Upper lobe of left lung (tissue), 4 donors: ENCODE results near the gene KIF14.

Experiments used
- EP300 ChIP-seq, 4 donors: sonication (generic); formaldehyde crosslinking; IDR thresholded peaks; one replicate each; pipeline ENCODE4 v1.5.1; 2017; ENCODE audit warnings: antibody characterized with exemption in 4 of 4, control low read depth in 2 of 4
- POLR2A ChIP-seq, 4 donors: fragments of 450-650 bp; IDR thresholded peaks; one replicate each; pipeline ENCODE4 v1.5.1; 2016 to 2017; ENCODE audit warnings: antibody characterized with exemption in 4 of 4, mild to moderate bottlenecking in 2 of 4
- POLR2AphosphoS5 ChIP-seq, 2 donors: sonication (generic); formaldehyde crosslinking; IDR thresholded peaks; one replicate each; pipeline ENCODE4 v1.5.1; 2017; ENCODE audit warnings: antibody characterized with exemption in 2 of 2
- TF ChIP-seq, protein P1 (sequence below), 6 experiments: fragments of 450-650 bp in 4 of 6; fragments of 200-600 bp in 2 of 6; sonication (generic) in 2 of 6; IDR thresholded peaks; one replicate each; pipeline ENCODE4 v1.5.1; 2016 to 2019; ENCODE audit warnings: antibody characterized with exemption in 6 of 6

DNA sequence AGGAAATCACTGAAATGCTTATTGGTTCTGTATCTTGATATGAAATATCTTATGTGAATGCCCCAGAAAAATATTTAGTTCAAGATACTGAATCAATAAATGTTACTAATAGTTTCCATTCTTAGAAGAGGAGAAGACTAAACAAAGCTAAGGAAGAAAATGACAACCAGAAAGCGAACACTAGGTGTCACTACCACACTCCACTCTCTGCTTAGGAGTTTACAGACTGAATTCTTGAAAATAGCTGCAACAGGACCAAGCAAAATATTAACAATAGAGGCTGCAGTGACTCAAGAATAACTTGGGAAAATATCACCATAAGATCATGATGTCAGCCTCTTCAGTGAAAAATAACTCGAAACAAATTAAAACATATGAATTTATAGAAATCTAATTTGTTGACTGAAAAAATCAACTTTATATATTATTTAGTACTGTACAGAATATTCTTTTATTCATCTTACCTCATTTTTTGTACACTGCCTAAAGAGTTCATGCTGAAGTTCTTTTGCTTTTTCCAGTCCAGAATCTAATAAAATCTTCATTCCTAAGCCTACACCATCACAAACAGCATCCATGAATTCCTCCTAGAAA lies 61.6 kb downstream of the KIF14 start:
- no peak for TF ChIP-seq POLR2A (IDR thresholded peaks at IDR 0.05)
- TF ChIP-seq, protein P1, sequence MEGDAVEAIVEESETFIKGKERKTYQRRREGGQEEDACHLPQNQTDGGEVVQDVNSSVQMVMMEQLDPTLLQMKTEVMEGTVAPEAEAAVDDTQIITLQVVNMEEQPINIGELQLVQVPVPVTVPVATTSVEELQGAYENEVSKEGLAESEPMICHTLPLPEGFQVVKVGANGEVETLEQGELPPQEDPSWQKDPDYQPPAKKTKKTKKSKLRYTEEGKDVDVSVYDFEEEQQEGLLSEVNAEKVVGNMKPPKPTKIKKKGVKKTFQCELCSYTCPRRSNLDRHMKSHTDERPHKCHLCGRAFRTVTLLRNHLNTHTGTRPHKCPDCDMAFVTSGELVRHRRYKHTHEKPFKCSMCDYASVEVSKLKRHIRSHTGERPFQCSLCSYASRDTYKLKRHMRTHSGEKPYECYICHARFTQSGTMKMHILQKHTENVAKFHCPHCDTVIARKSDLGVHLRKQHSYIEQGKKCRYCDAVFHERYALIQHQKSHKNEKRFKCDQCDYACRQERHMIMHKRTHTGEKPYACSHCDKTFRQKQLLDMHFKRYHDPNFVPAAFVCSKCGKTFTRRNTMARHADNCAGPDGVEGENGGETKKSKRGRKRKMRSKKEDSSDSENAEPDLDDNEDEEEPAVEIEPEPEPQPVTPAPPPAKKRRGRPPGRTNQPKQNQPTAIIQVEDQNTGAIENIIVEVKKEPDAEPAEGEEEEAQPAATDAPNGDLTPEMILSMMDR (IDR thresholded peaks at IDR 0.05) = peak in 5 of 6 experiments; percentile 23 to 43 (median 32)
- TF ChIP-seq POLR2AphosphoS5 (IDR thresholded peaks at IDR 0.05) = no peak
- no peak for TF ChIP-seq EP300 (IDR thresholded peaks at IDR 0.05)
